AG09319 (cell line): ENCODE measurements around the gene CHST3.
A peak's percentile ranks its signal among the peaks of the same experiment; 100 is the strongest.
"Not testable (repeated sequence)": the region's sequence is repeated elsewhere in the genome, so short reads cannot be mapped to it uniquely, and the experiment has no call there.

Experiments
- DNase-seq: peaks from one replicate; pipeline ENCODE4 v3.0.0-alpha.2; 2010; ENCODE audit warnings: low read depth; ENCODE audit errors: extremely low read depth
- TF ChIP-seq, protein P1 (sequence below): IDR thresholded peaks from 2 replicates; pipeline ENCODE4 v1.5.1; 2011; ENCODE audit warnings: low read depth, mild to moderate bottlenecking, inconsistent platforms, low read length, moderate library complexity

CHST3 gene

DNA sequence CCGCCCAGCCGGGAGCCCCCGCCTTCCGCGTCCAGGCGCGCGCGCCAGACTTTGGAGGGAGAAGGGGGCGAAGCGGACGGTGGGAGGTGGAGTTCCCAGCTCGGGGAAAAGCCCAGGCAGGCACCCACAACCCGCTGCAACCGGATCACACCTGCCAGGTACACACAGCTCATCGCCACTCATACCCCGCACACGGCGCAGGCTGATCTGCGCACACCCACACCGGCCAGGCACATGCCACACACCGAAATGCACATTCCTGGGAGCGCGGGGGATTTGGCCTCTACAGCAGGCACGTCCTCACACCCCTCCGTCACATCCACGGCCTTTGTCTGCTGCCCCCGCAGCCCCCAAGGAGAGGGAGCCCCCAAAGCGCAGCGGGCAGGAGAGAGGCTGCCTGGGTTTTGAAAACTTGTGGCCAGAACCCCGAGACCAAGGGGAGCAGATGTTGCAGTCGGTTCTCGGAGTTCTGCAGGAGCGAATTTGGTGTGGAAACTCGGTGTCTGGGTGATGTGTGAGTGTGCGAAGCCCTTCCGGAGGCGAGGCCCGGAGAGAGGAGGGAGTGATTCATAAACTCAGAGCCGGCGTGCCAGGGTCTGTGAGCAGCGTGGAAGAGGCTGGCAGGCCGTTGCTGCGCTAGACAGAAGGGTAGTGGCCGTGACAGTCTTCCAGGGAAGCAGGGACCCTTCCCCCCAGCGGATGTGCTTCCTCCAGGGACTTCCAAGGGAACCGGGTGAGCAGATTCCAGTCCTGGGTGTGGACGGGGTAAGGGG, 734 bp downstream of the CHST3 start:
- TF ChIP-seq, protein P1, sequence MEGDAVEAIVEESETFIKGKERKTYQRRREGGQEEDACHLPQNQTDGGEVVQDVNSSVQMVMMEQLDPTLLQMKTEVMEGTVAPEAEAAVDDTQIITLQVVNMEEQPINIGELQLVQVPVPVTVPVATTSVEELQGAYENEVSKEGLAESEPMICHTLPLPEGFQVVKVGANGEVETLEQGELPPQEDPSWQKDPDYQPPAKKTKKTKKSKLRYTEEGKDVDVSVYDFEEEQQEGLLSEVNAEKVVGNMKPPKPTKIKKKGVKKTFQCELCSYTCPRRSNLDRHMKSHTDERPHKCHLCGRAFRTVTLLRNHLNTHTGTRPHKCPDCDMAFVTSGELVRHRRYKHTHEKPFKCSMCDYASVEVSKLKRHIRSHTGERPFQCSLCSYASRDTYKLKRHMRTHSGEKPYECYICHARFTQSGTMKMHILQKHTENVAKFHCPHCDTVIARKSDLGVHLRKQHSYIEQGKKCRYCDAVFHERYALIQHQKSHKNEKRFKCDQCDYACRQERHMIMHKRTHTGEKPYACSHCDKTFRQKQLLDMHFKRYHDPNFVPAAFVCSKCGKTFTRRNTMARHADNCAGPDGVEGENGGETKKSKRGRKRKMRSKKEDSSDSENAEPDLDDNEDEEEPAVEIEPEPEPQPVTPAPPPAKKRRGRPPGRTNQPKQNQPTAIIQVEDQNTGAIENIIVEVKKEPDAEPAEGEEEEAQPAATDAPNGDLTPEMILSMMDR: no peak
- DNase-seq: no peak

DNA sequence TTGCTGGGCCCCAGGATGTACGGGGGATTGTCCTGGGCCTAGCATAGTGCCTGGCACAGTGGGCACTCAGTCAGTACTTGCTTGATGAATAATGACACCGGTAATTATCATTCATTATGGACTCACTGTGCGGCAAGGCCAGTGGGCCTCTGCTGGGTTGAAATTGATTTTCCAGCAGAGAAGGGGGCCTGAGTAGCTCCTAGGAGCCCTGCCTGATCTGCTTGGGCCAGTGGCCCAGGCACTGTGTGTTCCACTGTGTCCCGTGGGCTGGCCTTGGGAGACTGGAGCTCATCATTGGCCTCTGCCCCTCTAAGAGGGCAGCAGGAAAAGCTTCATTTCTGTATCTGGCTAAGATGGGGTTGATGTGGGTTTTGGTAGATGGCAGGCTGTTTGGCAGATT, 1.4 kb downstream of the CHST3 start:
- TF ChIP-seq, protein P1: no peak
- no peak for DNase-seq

DNA sequence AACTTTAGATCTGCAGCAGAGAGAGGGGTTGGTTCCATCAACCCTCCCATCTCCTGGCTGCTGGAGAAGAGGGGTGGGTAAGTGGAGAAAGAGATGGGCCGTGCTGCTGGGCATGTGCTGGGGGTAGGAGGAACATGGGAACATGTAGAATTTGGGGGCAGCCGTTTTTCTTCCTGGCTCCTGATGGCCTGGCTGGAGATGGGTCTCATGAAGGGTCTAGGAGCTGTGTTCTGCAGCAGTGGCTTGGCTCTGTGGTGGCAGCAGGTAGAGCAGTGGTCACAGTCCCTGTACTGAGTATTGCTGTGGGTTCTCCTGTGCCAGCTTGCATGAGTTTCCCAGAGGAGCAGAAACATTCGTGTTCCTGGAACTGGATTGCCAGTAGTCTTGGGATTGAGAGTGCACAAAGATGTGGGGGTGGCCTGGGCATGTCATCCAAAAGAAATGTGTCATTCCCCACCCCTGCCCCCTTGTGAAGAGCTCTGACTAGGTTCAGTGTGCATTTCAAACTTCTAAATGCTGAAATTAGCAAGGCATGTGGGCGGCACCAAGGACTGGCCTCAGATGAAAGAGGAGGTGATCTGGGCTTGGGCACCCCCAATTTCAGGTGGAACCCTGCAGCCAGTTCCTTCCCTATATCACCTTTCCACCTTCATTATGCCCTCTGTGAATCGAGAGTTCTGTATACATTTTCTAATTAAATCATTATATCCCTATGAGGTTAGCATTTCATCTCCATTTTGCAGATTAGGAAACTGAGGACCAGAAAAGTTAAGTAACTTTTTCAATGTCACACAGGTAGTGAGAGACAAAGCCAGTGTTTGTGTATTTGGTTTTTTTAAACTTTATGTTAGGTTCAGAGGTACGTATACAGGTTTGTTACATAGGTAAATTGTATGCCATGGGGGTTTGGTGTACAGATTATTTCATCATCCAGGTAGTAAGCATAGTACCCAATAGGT, 2.1 kb downstream of the CHST3 start:
- DNase-seq: no peak
- TF ChIP-seq, protein P1: no peak

DNA sequence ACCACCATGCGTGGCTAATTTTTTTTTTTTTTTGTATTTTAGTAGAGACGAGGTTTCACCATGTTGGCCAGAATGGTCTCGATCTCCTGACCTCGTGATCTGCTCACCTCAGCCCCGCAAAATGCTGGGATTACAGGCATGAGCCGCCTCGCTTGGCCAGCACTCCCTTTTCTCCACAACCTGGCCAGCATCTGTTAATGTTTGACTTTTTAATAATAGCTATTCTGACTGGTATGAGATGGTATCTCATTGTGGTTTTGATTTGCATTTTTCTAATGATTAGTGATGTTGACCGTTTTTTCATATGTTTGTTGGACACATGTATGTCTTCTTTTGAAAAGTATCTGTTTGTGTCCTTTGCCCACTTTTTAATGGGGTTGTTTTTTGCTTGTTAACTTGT, 3.8 kb downstream of the CHST3 start:
- not testable (repeated sequence) for DNase-seq

DNA sequence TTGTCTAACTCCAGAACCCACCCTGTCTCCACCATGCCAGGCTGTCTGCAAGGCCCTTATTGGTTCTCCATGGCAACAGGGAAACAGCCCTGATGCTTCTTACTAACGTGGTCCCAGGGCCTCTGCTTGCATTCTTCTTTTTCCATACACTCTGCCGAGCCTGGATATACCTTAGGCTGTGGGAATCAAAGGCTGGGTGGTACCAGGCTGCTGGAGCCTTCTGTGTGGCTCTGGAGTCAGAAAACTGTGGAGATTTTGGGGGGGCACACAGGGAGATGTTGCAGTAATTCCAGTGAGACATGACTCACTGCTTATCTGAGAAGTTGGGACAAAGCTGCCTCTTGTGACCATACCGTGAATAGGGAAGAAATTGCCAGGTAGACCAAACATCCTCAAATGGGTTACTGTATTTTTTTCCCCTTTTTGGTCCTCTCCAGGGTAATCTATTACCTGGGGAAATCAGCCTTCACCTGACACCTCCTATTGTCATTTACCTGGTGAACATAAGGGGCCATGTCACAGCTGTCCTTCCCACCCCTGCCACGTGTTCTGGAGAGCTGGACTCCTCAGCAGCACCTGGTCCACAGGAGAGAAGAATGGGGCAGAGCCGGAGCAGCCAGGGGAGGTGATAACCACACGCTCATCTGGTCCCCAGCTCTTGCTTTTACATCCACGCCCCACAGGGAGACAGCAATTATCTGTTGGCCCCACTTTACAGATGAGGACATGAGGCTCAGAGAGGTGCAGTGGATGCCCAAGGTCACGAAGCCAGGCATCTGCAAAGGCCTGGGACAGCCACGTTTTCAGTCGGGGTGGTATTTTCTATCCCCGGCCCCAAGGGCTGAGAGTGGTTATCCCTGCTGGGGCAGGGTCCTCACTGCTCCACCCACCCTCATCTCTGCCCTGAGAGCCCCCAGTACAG, 4.6 kb downstream of the CHST3 start:
- no peak for DNase-seq
- TF ChIP-seq, protein P1: no peak

DNA sequence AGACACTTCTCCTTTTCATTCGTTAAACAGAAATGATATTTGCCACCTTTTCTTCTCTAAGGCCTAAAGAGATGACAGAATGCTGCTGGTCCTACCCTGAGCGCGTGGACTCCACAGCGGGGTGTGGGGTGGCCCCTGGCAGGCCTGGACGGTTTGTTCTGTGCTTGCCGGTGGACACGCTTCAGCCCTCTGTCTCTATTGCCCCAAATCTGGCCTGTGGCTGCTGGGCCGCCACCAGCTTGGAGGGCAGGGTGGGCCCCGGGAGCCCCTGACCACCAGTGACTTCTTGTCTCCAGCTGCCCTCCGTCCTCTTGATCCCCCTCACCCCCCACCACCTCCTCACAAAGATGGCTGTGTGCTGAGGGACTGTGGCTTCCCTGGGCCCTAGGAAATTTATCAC, 5.7 kb downstream of the CHST3 start:
- no peak for DNase-seq
- TF ChIP-seq, protein P1: no peak

DNA sequence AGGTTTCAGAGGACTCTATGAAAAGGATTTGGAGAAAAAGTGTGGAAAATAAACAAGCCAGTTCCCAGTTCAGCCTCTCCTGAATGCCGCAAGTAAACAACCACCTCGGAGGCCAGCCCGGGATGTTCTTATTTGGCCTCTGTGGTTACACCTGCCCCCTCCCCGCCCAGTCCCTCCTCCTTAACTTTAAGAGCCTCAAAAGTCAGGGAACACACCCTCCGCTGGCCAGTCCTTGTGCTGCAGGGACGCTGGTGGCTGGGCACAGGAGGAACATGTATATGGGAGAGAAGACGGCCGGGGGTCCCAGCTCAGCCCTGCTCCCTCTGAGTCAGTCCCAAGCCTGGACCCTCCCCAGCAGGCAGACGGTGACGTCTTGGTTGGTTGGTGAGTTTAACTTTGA, 6.1 kb downstream of the CHST3 start:
- DNase-seq: no peak
- TF ChIP-seq, protein P1: peak; percentile 24
